Measurements from ENCODE around the gene ZNF846. TPM values are rescaled to one million over a fixed set of nuclear protein-coding genes. Genes with fewer than 3 reads are reported as not detected.

ZNF846 gene
- total and polyA plus RNA-seq, 2 donors (not counting 1 experiment from before 2014, with no cell fraction given), result 7.4 to 20.8 TPM

- no peaks in the 10 kb centered on the region for H4K20me1 ChIP-seq (ENCODE audit: control insufficient read depth, extremely low read depth, insufficient read depth, low read length)
- no peak overlapping the region for H2AFZ ChIP-seq (ENCODE audit: low read length)
- H3K4me2 ChIP-seq (ENCODE audit: extremely low read depth, insufficient read depth, low read length), result no peak overlapping the region
- no peaks in the 10 kb centered on the region for H3K36me3 ChIP-seq (ENCODE audit: control insufficient read depth, insufficient read depth, low read length)
- no peak overlapping the region for H3K9ac ChIP-seq (ENCODE audit: insufficient read depth, low read length)
- H3K79me2 ChIP-seq (ENCODE audit: control insufficient read depth, insufficient read depth, low read length), result no peaks in the 10 kb centered on the region
- TF ChIP-seq CTCF (conservative IDR thresholded peaks at IDR 0.05 in 1 of 2, IDR thresholded peaks at IDR 0.05 in 1 of 2; ENCODE audit: low read depth in 1 of 2, low read length in 2 of 2) (no peak), EZH2 (IDR thresholded peaks at IDR 0.05; ENCODE audit: low read length, missing control alignments) (no peak)
- H3K4me3 ChIP-seq (replicated peaks in 1 of 4; ENCODE audit: control extremely low read depth in 1 of 4, insufficient read depth in 1 of 4, low read depth in 3 of 4, low read length in 4 of 4), result no peak overlapping the region
- no peaks in the 10 kb centered on the region for H3K27me3 ChIP-seq (ENCODE audit: control insufficient read depth, insufficient read depth, low read length)
- DNase-seq (ENCODE audit: low read depth in 2 of 2), result no peak
- H3K4me1 ChIP-seq (ENCODE audit: control insufficient read depth, extremely low read depth, insufficient read depth, low read length), result no peaks in the 10 kb centered on the region
- H3K9me3 ChIP-seq (ENCODE audit: control insufficient read depth, insufficient read depth, low read depth, low read length), result no peaks in the 10 kb centered on the region
- H3K27ac ChIP-seq (ENCODE audit: insufficient read depth, low read length), result no peak overlapping the region
Measured at GRCh38 chr19:9782338-9782737, 13.8 kb upstream of the ZNF846 start.

DNA sequence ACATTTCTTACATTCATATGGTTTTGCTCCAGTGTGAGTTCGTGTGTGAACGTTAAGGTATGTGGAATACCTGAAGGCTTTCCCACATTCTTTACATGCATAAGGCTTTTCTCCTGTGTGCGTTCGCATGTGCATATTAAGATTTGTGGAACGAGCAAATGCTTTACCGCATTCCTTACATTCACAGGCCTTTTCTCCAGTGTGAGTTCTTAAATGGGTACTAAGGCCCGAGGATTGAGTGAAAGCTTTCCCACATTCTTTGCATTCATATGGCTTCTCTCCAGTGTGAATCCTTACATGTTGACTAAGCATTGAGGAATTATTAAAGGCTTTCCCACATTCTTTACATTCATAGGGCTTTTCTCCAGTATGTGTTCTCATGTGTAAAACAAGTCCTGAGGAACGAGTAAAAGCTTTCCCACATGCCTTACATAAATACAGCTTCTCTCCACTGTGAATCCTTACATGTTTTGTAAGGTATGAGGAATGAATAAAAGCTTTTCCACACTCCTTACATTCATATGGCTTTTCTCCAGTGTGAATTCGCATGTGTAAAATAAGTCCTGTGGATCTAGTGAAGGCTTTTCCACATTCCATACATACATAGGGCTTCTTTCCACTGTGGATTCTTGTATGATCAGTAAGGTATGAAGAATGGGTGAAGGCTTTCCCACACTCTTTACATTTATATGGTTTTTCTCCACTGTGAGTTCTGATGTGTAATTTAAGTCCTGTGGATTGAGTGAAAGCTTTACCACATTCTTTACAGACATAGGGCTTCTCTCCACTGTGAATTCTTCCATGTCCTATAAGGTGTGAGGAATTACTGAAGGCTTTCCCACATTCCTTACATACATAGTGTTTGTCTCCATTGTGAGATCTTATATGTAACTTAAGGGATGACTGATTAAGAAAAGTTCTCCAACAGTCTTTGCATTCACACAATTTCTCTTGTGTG, 10.7 kb downstream of the ZNF846 start:
- no peak overlapping the region for H2AFZ ChIP-seq (ENCODE audit: low read length)

More for the DNA sequence above, 10.7 kb downstream of the ZNF846 start:
- Histone ChIP-seq H3K4me2 (ENCODE audit: extremely low read depth, insufficient read depth, low read length) (no peak overlapping the region), H3K36me3 (ENCODE audit: control insufficient read depth, insufficient read depth, low read length) (no peaks in the 10 kb centered on the region), H3K27me3 (ENCODE audit: control insufficient read depth, insufficient read depth, low read length) (no peaks in the 10 kb centered on the region), H3K4me3 (replicated peaks in 1 of 4; ENCODE audit: control extremely low read depth in 1 of 4, insufficient read depth in 1 of 4, low read depth in 3 of 4, low read length in 4 of 4) (no peak overlapping the region), H3K9ac (ENCODE audit: insufficient read depth, low read length) (no peak overlapping the region), H3K27ac (ENCODE audit: insufficient read depth, low read length) (no peak overlapping the region), H3K4me1 (ENCODE audit: control insufficient read depth, extremely low read depth, insufficient read depth, low read length) (no peaks in the 10 kb centered on the region), H4K20me1 (ENCODE audit: control insufficient read depth, extremely low read depth, insufficient read depth, low read length) (no peaks in the 10 kb centered on the region), H3K9me3 (ENCODE audit: control insufficient read depth, insufficient read depth, low read depth, low read length) (peaks cover 2% of the 10 kb centered on the region), H3K79me2 (ENCODE audit: control insufficient read depth, insufficient read depth, low read length) (no peaks in the 10 kb centered on the region)
- peak; percentile 4 to 11 for DNase-seq (ENCODE audit: low read depth in 2 of 2)
- TF ChIP-seq CTCF (conservative IDR thresholded peaks at IDR 0.05 in 1 of 2, IDR thresholded peaks at IDR 0.05 in 1 of 2; ENCODE audit: low read depth in 1 of 2, low read length in 2 of 2), result no peak
- TF ChIP-seq EZH2 (IDR thresholded peaks at IDR 0.05; ENCODE audit: low read length, missing control alignments), result no peak

All from fibroblast of lung (primary cell).